GM19351 (cell line): ENCODE data around the gene LIN28B.
"Not testable (repeated sequence)": the region's sequence is repeated elsewhere in the genome, so short reads cannot be mapped to it uniquely, and the experiment has no call there.

ENCODE experiments used
- ATAC-seq: cut with Tn5 transposase; IDR thresholded peaks from one replicate; pipeline ENCODE4 v1.9.1; 2021; ENCODE audit warnings: mild to moderate bottlenecking, moderate library complexity; ENCODE audit not compliant: unreplicated experiment

Gene LIN28B

DNA sequence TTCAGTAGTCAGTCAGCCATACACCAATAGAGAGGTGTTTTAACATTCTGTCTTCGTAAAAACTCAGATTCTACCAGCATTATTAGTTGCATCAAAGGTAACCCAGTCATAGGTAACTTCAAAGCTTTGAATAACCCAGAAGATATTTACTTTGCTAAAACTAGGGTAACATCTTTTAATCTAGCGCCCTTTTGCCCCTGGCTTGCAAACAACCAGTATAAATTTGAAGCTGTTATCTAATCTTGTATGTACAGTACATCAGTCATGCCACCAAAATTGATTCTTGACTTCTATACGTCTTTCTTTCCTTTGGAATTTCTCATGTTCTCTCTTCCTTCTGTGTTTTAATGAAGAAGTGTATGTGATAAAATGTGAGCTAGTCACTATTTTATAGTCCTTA is 109.3 kb downstream of the LIN28B start:
- no peak for ATAC-seq

DNA sequence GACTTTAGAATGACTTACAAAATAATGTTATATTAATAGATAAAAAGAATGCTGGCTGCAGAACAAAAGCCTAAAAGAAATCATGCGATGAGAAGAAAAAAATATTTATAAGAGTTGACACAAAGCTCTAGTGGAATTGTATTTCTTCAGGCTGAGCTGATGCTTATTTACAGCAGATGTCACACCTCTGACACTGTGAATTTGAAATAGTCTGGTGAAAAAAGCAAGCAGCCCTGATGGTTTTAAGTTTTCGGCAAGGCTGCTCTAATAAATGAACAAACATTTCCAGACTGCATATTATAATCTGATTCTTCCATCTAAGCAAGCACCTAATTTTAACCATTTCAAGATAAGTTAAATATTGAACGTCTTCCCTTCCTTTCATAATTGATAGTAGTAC is 109.9 kb downstream of the LIN28B start:
- ATAC-seq = no peak

GRCh38 chr6:105067329-105067728 is 110.4 kb downstream of the LIN28B start:
- ATAC-seq = no peak

DNA sequence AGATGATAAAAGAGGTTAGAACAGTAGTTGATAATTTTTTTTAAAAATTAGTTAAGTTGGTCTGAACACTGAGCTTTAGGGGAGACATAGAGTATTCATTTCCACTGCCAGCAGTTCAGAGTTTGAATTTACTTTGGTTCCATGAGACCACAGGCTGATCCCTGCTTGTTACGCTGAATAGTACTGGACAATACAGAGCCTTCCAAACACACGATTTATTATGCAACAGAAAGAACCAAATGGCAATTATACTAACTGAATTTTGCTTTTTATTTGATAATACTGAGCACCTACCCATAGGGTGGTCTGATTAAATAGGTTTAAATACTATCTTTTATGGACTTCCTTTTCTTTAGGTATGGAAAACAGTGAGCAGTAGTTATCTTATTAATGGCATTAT is 111.5 kb downstream of the LIN28B start:
- ATAC-seq = no peak

- no peak for ATAC-seq
Measured at GRCh38 chr6:105069821-105070445, 113.0 kb downstream of the LIN28B start.

- no peak for ATAC-seq
Measured at GRCh38 chr6:105072798-105073199, 115.9 kb downstream of the LIN28B start.

GRCh38 chr6:105075210-105075609 is 118.3 kb downstream of the LIN28B start:
- ATAC-seq = no peak

DNA sequence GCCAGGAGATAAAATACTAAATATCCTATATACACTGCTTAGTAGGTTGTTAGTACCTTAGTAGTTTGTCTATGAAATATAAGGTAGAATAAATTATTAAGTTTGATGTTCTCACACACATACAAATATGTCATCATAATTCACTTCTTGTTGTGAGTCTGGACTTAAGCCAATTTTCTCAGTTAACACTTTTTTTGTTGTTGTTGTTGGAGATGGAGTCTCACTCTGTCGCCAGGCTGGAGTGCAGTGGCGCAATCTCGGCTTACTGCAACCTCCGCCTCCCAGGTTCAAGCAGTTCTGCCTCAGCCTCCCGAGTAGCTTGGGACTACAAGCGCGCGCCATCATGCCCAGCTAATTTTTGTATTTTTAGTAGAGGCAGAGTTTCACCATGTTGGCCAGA is 119.5 kb downstream of the LIN28B start:
- ATAC-seq = not testable (repeated sequence)

DNA sequence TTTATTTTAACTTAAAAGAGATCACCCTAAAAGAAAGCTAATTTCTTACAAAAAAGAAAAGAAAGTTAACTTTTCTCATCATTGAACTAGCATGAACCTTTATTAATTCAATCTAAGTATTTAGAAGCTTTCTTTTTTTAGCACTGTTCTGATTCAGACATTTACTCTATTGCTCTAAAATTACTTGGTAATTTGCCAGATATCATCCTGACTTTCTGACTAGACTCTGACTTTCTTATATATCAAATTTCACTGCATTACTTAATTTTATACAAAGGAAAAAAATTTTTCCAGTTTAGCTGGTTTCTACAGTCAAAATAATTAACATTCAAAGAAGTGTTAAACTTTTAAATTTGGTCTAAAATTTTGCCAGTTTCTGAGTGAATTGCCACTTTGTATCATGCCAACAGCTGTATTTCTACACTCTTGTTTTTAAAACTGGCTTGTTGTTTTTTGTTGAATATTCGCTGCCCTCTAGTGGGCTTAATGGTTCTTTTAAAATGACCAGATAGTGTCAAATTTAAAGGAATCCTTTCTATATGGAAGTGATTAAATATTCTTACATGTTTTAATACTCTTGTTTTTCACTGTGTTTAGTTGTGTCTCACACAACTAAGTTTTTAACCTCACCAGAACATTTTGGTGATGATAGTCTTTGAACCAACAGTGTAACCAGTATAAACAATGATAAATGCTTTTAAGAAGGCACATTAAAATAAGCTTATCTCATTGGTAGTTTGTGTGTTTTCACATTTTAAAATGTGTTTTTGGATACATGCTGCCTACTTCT is 120.9 kb downstream of the LIN28B start:
- ATAC-seq = peak; percentile 56

DNA sequence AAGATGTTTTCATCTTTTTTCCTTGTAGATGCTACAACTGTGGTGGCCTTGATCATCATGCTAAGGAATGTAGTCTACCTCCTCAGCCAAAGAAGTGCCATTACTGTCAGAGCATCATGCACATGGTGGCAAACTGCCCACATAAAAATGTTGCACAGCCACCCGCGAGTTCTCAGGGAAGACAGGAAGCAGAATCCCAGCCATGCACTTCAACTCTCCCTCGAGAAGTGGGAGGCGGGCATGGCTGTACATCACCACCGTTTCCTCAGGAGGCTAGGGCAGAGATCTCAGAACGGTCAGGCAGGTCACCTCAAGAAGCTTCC is 121.4 kb downstream of the LIN28B start:
- no peak for ATAC-seq

DNA sequence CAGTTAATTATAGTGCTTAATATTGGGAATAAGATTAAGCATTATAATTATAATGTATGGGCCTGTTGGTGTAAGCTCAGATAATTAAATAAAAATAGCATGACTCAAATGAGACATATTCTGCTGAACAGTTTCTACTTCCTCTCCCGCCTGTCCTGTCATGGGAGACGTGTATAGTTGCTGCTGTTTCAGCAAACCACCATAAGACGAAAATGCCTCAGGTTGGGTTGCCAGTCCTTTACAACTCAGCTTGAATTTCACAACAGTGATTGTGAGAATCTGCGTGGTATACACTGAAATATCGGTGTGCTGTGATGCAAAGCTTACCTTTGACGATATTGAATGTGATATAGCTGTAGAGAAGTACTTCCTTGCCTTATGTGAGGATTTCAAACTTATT is 123.4 kb downstream of the LIN28B start:
- no peak for ATAC-seq

DNA sequence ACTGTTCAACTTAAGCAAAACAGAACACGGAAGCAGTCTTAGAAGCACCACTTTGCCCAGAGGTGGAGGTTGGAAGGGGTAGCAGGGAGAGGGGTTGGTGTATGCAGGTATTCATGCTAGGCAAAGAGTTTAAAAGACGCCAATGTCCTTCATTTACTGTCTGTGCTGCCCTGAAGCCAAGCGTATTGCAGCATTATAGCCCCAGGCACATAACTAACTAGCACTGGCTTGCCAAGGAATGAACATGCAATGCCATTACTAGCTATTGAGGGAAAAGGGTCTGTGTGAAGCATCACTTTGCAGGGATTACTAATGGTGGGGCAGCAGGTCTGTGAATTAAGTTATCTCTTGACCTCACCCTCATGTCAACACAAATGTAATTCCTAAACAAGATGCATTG is 124.8 kb downstream of the LIN28B start:
- not testable (repeated sequence) for ATAC-seq

- ATAC-seq = peak; percentile 78
Measured at GRCh38 chr6:105087571-105088211, 130.8 kb downstream of the LIN28B start.

GRCh38 chr6:105091140-105091829 is 134.4 kb downstream of the LIN28B start:
- ATAC-seq = no peak

DNA sequence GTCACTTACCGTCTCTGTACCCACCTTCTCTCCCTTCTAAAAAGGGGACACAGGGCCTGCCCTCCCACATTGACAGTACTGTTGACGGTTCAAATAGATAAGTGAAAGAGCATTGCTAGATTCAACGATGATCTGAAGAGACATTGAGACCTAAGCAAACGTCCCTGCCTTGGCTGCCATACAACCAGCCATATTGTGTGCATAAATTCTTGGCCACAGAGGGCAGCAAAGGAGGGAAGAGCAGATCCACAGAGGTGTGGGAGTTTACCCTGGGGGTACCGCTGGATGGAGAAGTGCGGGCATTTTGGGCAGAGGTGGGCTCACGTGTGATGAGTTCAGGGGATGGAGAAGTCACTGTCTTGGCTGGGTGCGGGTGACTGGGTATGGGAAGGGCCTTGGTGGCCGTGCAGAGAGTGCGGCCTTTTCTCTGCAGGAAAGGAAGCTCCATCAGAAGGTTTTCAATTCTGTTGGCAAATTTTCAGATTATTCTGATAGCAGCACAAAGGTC is 137.3 kb downstream of the LIN28B start:
- no peak for ATAC-seq

DNA sequence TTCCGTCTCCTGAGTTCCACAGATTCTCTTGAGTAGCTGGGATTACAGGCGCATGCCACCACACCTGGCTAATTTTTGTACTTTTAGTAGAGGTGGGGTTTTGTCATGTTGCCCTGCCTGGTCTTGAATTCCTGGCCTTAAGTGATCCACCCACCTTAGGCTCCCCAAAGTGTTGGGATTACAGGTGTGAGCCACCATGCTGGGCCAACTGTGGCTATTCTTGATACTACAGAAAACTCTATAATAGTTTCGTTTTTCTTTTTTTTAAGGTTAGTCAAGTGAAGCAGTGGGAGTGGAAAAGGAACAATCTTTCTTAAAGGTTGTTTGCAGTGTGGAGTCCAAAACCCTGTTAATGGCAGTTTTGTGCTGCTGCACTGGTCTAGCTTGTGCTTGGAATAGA is 138.2 kb downstream of the LIN28B start:
- no peak for ATAC-seq

GRCh38 chr6:105097288-105097687 is 140.4 kb downstream of the LIN28B start:
- no peak for ATAC-seq

DNA sequence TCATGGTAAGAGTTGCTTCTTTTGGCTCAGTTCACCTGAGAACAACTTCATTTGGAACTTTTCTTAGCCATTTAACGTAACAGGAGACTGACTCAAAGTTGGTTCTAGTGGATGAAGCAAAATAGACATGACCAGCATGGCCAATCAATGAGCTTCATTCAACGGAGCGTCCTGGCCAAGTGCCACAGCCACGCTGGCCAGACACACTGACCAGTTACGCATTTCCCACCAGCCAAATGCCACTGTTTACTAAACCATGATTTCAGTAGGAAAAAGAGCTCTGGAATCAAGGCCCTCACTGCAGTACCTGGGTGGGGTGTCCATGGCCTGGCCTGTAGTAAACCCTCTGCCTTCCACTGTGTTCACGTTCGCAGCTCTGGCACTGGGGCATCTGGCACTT is 142.5 kb downstream of the LIN28B start:
- no peak for ATAC-seq

- no peak for ATAC-seq
Measured at GRCh38 chr6:105102186-105102585, 145.3 kb downstream of the LIN28B start.

- ATAC-seq = no peak
Measured at GRCh38 chr6:105105094-105105493, 148.2 kb downstream of the LIN28B start.

DNA sequence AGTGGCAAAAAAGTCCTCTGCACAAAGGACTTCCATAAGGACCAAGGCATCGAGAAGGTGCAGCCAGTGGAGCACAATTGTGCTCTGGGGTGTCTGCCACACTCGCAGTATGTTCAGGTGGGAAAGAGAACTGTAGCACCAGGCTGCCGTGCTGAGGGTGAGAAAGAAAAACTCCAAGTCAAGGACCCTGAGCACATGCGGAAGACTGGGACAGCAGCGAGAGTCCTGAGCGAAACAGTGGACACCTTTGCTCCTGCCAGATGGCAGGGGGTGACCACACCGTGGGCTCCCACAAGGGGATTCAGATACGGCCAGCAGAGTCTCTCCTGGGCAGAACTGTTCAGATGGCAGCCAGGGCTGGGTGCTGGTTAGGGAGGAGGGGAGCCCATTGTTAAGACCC is 149.4 kb downstream of the LIN28B start:
- no peak for ATAC-seq
